ENCODE measurements around the gene LIMA1. TPM values are rescaled to one million over a fixed set of nuclear protein-coding genes. Genes with fewer than 3 reads are reported as not detected.

LIMA1 gene
- total RNA-seq, 1 donor from 2014 or later: 96.6 TPM

GRCh38 chr12:50271724-50272247 lies 11.5 kb downstream of the LIMA1 start:
- peak overlapping the region; percentile 48 for H3K27ac Mint-ChIP-seq (ENCODE audit: unreplicated experiment)

GRCh38 chr12:50268482-50268881 lies 14.8 kb downstream of the LIMA1 start:
- no peak for DNase-seq (ENCODE audit: extremely low spot score, unreplicated experiment)
- no peak overlapping the region for H3K4me3 Mint-ChIP-seq (ENCODE audit: unreplicated experiment)
- H3K27me3 Mint-ChIP-seq (ENCODE audit: unreplicated experiment): no peaks in the 10 kb centered on the region
- H3K36me3 Mint-ChIP-seq (ENCODE audit: unreplicated experiment): peaks cover 1% of the 10 kb centered on the region
- H3K27ac Mint-ChIP-seq (ENCODE audit: unreplicated experiment): no peak overlapping the region
- TF ChIP-seq CTCF (IDR thresholded peaks at IDR 0.05): no peak
- H3K4me1 Mint-ChIP-seq (ENCODE audit: unreplicated experiment): peaks cover 14% of the 10 kb centered on the region
- peaks cover 4% of the 10 kb centered on the region for H3K9me3 Mint-ChIP-seq (ENCODE audit: unreplicated experiment)

More at GRCh38 chr12:50271724-50272247, 11.5 kb downstream of the LIMA1 start:
- no peak for DNase-seq (ENCODE audit: extremely low spot score, unreplicated experiment)
- no peaks in the 10 kb centered on the region for H3K36me3 Mint-ChIP-seq (ENCODE audit: unreplicated experiment)
- TF ChIP-seq CTCF (IDR thresholded peaks at IDR 0.05): no peak
- no peaks in the 10 kb centered on the region for H3K27me3 Mint-ChIP-seq (ENCODE audit: unreplicated experiment)
- no peak overlapping the region for H3K4me3 Mint-ChIP-seq (ENCODE audit: unreplicated experiment)
- H3K9me3 Mint-ChIP-seq (ENCODE audit: unreplicated experiment): no peaks in the 10 kb centered on the region
- peaks cover 14% of the 10 kb centered on the region for H3K4me1 Mint-ChIP-seq (ENCODE audit: unreplicated experiment)

- no peak for TF ChIP-seq CTCF (IDR thresholded peaks at IDR 0.05)
- H3K9me3 Mint-ChIP-seq (ENCODE audit: unreplicated experiment): peaks cover 4% of the 10 kb centered on the region
- no peak for DNase-seq (ENCODE audit: extremely low spot score, unreplicated experiment)
- H3K27ac Mint-ChIP-seq (ENCODE audit: unreplicated experiment): no peak overlapping the region
- no peak overlapping the region for H3K4me3 Mint-ChIP-seq (ENCODE audit: unreplicated experiment)
- H3K36me3 Mint-ChIP-seq (ENCODE audit: unreplicated experiment): peaks cover 1% of the 10 kb centered on the region
- H3K4me1 Mint-ChIP-seq (ENCODE audit: unreplicated experiment): peaks cover 1% of the 10 kb centered on the region
- no peaks in the 10 kb centered on the region for H3K27me3 Mint-ChIP-seq (ENCODE audit: unreplicated experiment)
Measured at GRCh38 chr12:50265770-50266524, 17.4 kb downstream of the LIMA1 start.

- DNase-seq (ENCODE audit: extremely low spot score, unreplicated experiment): no peak
Measured at GRCh38 chr12:50263832-50264231, 19.5 kb downstream of the LIMA1 start.

More at GRCh38 chr12:50263832-50264231, 19.5 kb downstream of the LIMA1 start:
- TF ChIP-seq CTCF (IDR thresholded peaks at IDR 0.05): no peak
- H3K4me1 Mint-ChIP-seq (ENCODE audit: unreplicated experiment): peaks cover 14% of the 10 kb centered on the region
- no peak overlapping the region for H3K4me3 Mint-ChIP-seq (ENCODE audit: unreplicated experiment)
- H3K36me3 Mint-ChIP-seq (ENCODE audit: unreplicated experiment): peaks cover 1% of the 10 kb centered on the region
- H3K27me3 Mint-ChIP-seq (ENCODE audit: unreplicated experiment): no peaks in the 10 kb centered on the region
- H3K9me3 Mint-ChIP-seq (ENCODE audit: unreplicated experiment): peaks cover 4% of the 10 kb centered on the region
- no peak overlapping the region for H3K27ac Mint-ChIP-seq (ENCODE audit: unreplicated experiment)
